Naive B cell (primary cell): ENCODE results near the gene CAND2. TPM values are rescaled to one million over a fixed set of nuclear protein-coding genes. Genes with fewer than 3 reads are reported as not detected.
A peak's percentile ranks its signal among the peaks of the same experiment; 100 is the strongest.
"Not testable (repeated sequence)": the region's sequence is repeated elsewhere in the genome, so short reads cannot be mapped to it uniquely, and the experiment has no call there.

Experiments
- ATAC-seq, 2 donors: fragments of 150-1000 bp; cut with Tn5 transposase; 2 replicates each; pipeline ENCODE4 v1.10.0; 2021; ENCODE audit warnings: low read depth in 2 of 2, mild to moderate bottlenecking in 2 of 2, moderate library complexity in 2 of 2
- DNase-seq: peaks from one replicate; pipeline ENCODE4 v3.0.0; 2022
- H3K27ac Mint-ChIP-seq, 6 donors: one replicate each; pipeline ENCODE4 v1.8.0; 2020 to 2022; ENCODE audit warnings: mild to moderate bottlenecking in 6 of 6, mixed read lengths in 6 of 6, moderate library complexity in 5 of 6, inconsistent platforms in 2 of 6
- H3K27me3 Mint-ChIP-seq, 3 donors: one replicate each; pipeline ENCODE4 v1.8.0; 2021 to 2022; ENCODE audit warnings: mixed read lengths in 3 of 3, mild to moderate bottlenecking in 1 of 3
- H3K36me3 Mint-ChIP-seq, 2 donors: one replicate each; pipeline ENCODE4 v1.8.0; 2020 to 2022; ENCODE audit warnings: mixed read lengths in 2 of 2, inconsistent platforms in 1 of 2, mild to moderate bottlenecking in 1 of 2
- H3K4me1 Mint-ChIP-seq, 3 donors: one replicate each; pipeline ENCODE4 v1.8.0; 2020 to 2022; ENCODE audit warnings: mixed read lengths in 3 of 3, inconsistent platforms in 1 of 3, mild to moderate bottlenecking in 1 of 3, moderate library complexity in 1 of 3
- H3K4me3 Mint-ChIP-seq, 8 donors: one replicate each; pipeline ENCODE4 v1.8.0; 2020 to 2022; ENCODE audit warnings: mild to moderate bottlenecking in 8 of 8, mixed read lengths in 8 of 8, moderate library complexity in 8 of 8, inconsistent platforms in 2 of 8
- H3K9me3 Mint-ChIP-seq, 7 donors: one replicate each; pipeline ENCODE4 v1.8.0; 2020 to 2022; ENCODE audit warnings: mixed read lengths in 7 of 7, mild to moderate bottlenecking in 5 of 7, inconsistent platforms in 2 of 7, moderate library complexity in 1 of 7
- polyA plus RNA-seq, 6 donors: library from polyadenylated mRNA; unstranded; fragments of 300-500 nt; fragmentation: Illumina TruSeq; gene quantifications; one replicate each; pipeline ENCODE4 v1.2.3, GENCODE V29; 2021; ENCODE audit warnings: low read depth in 6 of 6

Gene CAND2
- polyA plus RNA-seq, 6 donors from 2014 or later = 0.12 to 0.61 (median 0.49) TPM; not detected in 1

- ATAC-seq (no peak), DNase-seq (no peak)
- Mint-ChIP-seq H3K36me3 (peaks cover 0 to 3% of the 10 kb centered on the region in 2 donors), H3K4me3 (no peak overlapping the region), H3K9me3 (no peaks in the 10 kb centered on the region), H3K4me1 (peaks cover 2 to 13% (median 3%) of the 10 kb centered on the region in 3 donors), H3K27me3 (no peaks in the 10 kb centered on the region), H3K27ac (peak overlapping the region in 4 of 6 donors; percentile 21 to 69 (median 54))
Observed at GRCh38 chr3:12830785-12831156, 34.3 kb downstream of the CAND2 start.

- no peaks in the 10 kb centered on the region for H3K9me3 Mint-ChIP-seq
- peaks cover 2 to 13% (median 3%) of the 10 kb centered on the region in 3 donors for H3K4me1 Mint-ChIP-seq
- DNase-seq = no peak
- peak overlapping the region in 5 of 6 donors; percentile 6 to 86 (median 81) for H3K27ac Mint-ChIP-seq
- H3K27me3 Mint-ChIP-seq = no peaks in the 10 kb centered on the region
- peaks cover 0 to 9% of the 10 kb centered on the region in 2 donors for H3K36me3 Mint-ChIP-seq
- no peak for ATAC-seq
- H3K4me3 Mint-ChIP-seq = no peak overlapping the region
Observed at GRCh38 chr3:12831301-12831866, 34.9 kb downstream of the CAND2 start.

DNA sequence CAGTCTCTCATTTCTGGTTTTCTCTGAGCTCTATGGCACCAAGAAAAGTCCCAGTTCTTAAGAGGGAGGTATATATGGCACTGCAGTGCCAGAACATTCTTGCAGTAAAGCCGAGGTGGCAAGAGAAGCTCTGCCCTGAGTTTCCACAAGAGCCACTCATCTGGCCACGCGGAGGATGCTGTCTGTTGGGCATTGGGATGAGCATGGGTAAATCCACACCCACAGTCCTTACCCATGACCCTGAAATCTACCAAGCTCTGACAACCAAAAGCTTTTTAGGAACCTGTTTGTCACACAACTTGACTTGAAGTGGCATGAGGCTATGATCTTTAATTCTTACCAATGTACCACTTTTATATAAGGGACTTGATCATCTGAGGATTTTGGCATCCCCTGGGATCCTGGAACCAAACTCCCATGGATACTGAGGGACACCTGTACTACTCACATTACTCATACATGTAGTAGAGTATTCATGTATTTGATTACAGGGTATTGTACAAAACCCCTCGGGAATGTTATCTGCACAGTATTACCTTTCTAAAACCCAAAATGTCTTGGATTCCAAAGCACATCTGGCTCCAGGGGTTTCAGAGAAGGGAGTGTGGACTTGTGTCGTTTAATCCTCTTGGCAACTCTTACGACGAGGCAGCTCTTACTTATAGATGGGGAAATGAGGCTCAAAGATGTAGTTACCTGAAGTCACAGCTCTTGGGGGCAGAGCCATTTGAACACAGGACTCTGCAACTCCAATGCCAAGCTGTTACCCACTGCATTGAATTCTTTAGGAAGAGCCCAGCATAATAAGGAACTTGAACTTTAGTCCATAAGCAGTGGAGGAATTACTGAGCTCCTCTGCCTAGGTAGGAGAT lies 36.1 kb downstream of the CAND2 start:
- no peaks in the 10 kb centered on the region for H3K27me3 Mint-ChIP-seq
- H3K27ac Mint-ChIP-seq = peak overlapping the region in 4 of 6 donors; percentile 15 to 68 (median 44)
- ATAC-seq (no peak), DNase-seq (no peak)
- H3K36me3 Mint-ChIP-seq = peaks cover 0 to 9% of the 10 kb centered on the region in 2 donors
- peaks cover 2 to 22% (median 3%) of the 10 kb centered on the region in 3 donors for H3K4me1 Mint-ChIP-seq
- H3K4me3 Mint-ChIP-seq = no peak overlapping the region
- no peaks in the 10 kb centered on the region for H3K9me3 Mint-ChIP-seq

- Mint-ChIP-seq H3K36me3 (peaks cover 5 to 9% of the 10 kb centered on the region in 2 donors), H3K4me1 (peaks cover 7 to 29% (median 9%) of the 10 kb centered on the region in 3 donors), H3K4me3 (no peak overlapping the region), H3K27ac (peak overlapping the region in 4 of 6 donors; percentile 21 to 68 (median 54)), H3K27me3 (no peaks in the 10 kb centered on the region), H3K9me3 (no peaks in the 10 kb centered on the region)
- ATAC-seq (no peak), DNase-seq (no peak)
Observed at GRCh38 chr3:12833222-12834161, 37.0 kb downstream of the CAND2 start.

GRCh38 chr3:12835052-12835665 lies 38.7 kb downstream of the CAND2 start:
- Mint-ChIP-seq H3K4me1 (peaks cover 11 to 46% (median 26%) of the 10 kb centered on the region in 3 donors), H3K27ac (peak overlapping the region in 2 of 6 donors; percentile 43 to 71), H3K9me3 (no peaks in the 10 kb centered on the region), H3K27me3 (no peaks in the 10 kb centered on the region), H3K4me3 (no peak overlapping the region), H3K36me3 (peaks cover 9 to 14% of the 10 kb centered on the region in 2 donors)
- ATAC-seq = no peak
- DNase-seq = no peak

DNA sequence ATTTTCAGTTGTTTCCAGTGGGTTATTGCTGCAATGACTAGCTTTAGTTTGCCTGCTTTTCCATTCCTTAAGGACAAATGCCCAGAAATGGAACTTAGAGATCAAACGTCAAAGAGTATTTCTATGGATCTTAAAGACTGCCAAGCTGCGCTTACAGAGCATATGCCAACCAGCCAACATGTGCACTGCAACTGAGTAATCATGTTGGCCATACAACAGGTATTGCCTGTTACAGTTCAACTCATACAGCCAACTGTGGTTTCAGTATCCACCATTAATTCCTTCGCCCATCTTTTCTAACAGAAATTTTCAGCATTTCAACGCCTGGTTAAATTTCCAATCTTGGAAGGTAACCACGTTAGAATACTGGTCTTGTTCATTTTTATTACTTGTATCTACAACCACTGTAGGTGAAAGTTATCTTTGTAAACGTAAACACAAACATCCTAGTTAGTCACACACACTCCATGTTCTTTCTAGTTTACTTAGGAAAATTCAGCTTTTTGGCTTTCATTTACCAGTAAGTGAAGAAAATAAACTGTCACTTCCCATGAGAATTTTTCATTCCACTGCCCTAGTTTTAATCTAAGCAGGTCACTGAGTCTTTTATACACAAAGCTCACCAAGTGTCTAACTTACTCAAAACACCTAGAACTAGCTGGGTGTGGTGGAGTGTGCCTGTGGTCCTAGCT lies 41.0 kb downstream of the CAND2 start:
- ATAC-seq = no peak
- no peak overlapping the region for H3K27ac Mint-ChIP-seq
- no peaks in the 10 kb centered on the region for H3K9me3 Mint-ChIP-seq
- H3K4me1 Mint-ChIP-seq = peaks cover 22 to 62% (median 38%) of the 10 kb centered on the region in 3 donors
- DNase-seq = no peak
- no peaks in the 10 kb centered on the region for H3K27me3 Mint-ChIP-seq
- H3K4me3 Mint-ChIP-seq = peak overlapping the region in 1 of 8 donors; percentile 97
- peaks cover 9 to 22% of the 10 kb centered on the region in 2 donors for H3K36me3 Mint-ChIP-seq

- Mint-ChIP-seq H3K4me3 (peak overlapping the region in 4 of 8 donors; percentile 2 to 97 (median 97)), H3K36me3 (peaks cover 9 to 22% of the 10 kb centered on the region in 2 donors), H3K27ac (peak overlapping the region in 4 of 6 donors; percentile 40 to 99 (median 80)), H3K4me1 (peaks cover 22 to 56% (median 38%) of the 10 kb centered on the region in 3 donors), H3K9me3 (no peaks in the 10 kb centered on the region), H3K27me3 (no peaks in the 10 kb centered on the region)
- DNase-seq (no peak), ATAC-seq (no peak)
Observed at GRCh38 chr3:12838179-12838965, 41.9 kb downstream of the CAND2 start.

DNA sequence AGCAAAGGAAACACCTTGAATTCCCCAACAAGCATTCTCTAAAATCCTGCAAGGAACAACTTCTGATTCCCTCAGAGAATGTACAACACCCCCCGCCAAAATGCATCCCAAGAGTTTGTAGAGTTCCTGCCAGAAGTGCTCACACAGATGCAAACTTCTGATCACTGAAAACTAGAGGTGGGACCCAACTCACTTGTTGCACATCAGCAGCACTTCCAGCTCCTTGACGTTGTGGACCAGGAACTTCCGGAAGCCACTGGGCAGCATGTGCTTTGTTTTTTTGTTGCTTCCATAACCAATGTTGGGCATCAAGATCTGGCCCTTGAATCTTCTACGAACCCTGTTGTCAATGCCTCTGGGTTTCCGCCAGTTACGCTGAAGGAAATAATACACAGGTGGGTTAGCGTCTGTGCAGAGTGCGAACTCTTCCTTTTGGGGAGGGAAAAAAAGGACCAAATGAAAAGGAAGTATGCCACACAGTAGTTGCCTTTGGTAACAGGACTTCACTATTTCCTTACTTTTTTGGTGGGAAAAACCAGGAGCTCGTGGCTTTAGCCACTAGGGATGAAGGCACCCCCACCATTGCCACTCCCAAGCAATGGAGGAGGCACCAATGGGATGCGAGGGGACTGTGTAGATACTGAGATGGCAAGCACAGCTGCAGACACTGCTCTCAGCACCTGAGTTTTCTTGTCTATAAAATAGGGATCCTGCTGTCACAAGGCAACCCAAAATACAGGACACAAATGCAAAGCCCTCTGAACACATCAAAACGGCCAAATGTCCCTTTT lies 42.9 kb downstream of the CAND2 start:
- DNase-seq (no peak), ATAC-seq (no peak)
- H3K4me3 Mint-ChIP-seq = peak overlapping the region; percentile 19 to 98 (median 97)
- peaks cover 9 to 22% of the 10 kb centered on the region in 2 donors for H3K36me3 Mint-ChIP-seq
- H3K9me3 Mint-ChIP-seq = no peaks in the 10 kb centered on the region
- peak overlapping the region in 5 of 6 donors; percentile 7 to 100 (median 99) for H3K27ac Mint-ChIP-seq
- peaks cover 18 to 49% (median 38%) of the 10 kb centered on the region in 3 donors for H3K4me1 Mint-ChIP-seq
- no peaks in the 10 kb centered on the region for H3K27me3 Mint-ChIP-seq

DNA sequence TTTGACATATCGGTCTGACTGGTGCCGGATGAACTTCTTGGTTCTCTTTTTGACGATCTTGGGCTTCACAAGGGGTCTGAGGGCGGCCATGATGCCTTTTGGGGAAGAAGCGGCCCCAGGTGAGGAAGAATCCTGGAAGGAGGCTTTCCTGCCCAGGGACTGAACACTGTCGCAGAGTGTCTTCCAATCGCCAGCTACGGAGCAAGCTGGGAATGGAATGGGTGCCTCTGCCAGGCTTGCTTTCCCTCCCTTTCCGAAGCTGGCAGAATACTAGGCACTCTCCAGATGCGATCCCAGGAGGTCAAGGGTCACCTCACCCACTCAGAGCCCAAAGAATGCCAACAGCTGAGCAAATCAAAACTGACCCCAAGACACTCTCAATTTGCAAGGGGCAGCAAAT lies 43.7 kb downstream of the CAND2 start:
- ATAC-seq = not testable (repeated sequence)
- H3K4me3 Mint-ChIP-seq = peak overlapping the region; percentile 89 to 98 (median 97)

GRCh38 chr3:12840591-12841148 lies 44.2 kb downstream of the CAND2 start:
- ATAC-seq (peak; percentile 45 to 51), DNase-seq (no peak)
- H3K9me3 Mint-ChIP-seq = no peaks in the 10 kb centered on the region
- peak overlapping the region; percentile 99 to 100 (median 100) for H3K27ac Mint-ChIP-seq
- peaks cover 8 to 22% of the 10 kb centered on the region in 2 donors for H3K36me3 Mint-ChIP-seq
- peak overlapping the region; percentile 89 to 98 (median 97) for H3K4me3 Mint-ChIP-seq
- H3K4me1 Mint-ChIP-seq = peaks cover 18 to 49% (median 36%) of the 10 kb centered on the region in 3 donors
- no peaks in the 10 kb centered on the region for H3K27me3 Mint-ChIP-seq

More for the DNA sequence above, 43.7 kb downstream of the CAND2 start:
- not testable (repeated sequence) for DNase-seq, H3K27me3 Mint-ChIP-seq, H3K9me3 Mint-ChIP-seq
- Mint-ChIP-seq H3K27ac (peak overlapping the region; percentile 99 to 100 (median 100)), H3K36me3 (peaks cover 9 to 22% of the 10 kb centered on the region in 2 donors), H3K4me1 (peaks cover 18 to 49% (median 36%) of the 10 kb centered on the region in 3 donors)
